ENCODE results near the gene RBM18.

The RBM18 gene

DNA sequence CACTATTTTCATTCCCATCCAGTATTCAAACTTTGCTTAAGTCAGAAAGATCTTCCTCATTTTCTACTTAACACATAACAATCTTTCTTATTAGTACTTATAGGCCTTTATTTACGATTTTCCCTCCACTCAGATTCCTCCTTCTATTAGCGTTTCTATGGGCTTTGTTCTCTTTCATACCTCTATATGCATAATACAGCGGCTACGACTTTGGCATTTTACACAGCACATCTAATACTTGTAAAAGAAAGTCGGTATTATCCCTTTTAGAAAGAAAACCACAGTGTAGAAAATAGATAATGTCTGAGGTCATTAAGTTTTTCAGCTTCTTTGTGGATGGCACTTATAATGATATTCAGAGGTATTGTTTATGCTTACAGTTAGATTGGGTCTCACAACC is 8.4 kb downstream of the RBM18 start:
- H2AFZ ChIP-seq (ENCODE audit: low read depth, low read length, severe bottlenecking) = no peak overlapping the region
- no peaks in the 10 kb centered on the region for H3K9me2 ChIP-seq (replicated peaks; ENCODE audit: insufficient read depth, low read length)
- TF ChIP-seq, protein P1, sequence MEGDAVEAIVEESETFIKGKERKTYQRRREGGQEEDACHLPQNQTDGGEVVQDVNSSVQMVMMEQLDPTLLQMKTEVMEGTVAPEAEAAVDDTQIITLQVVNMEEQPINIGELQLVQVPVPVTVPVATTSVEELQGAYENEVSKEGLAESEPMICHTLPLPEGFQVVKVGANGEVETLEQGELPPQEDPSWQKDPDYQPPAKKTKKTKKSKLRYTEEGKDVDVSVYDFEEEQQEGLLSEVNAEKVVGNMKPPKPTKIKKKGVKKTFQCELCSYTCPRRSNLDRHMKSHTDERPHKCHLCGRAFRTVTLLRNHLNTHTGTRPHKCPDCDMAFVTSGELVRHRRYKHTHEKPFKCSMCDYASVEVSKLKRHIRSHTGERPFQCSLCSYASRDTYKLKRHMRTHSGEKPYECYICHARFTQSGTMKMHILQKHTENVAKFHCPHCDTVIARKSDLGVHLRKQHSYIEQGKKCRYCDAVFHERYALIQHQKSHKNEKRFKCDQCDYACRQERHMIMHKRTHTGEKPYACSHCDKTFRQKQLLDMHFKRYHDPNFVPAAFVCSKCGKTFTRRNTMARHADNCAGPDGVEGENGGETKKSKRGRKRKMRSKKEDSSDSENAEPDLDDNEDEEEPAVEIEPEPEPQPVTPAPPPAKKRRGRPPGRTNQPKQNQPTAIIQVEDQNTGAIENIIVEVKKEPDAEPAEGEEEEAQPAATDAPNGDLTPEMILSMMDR (IDR thresholded peaks at IDR 0.05; ENCODE audit: insufficient read depth, low read length, poor library complexity, severe bottlenecking) = no peak
- TF ChIP-seq EZH2phosphoT487 (conservative IDR thresholded peaks at IDR 0.05; ENCODE audit: low read length) = no peak
- H3K4me3 ChIP-seq (ENCODE audit: insufficient read depth, low read length, poor library complexity, severe bottlenecking) = no peak overlapping the region
- no peak overlapping the region for H3K27ac ChIP-seq (ENCODE audit: low read depth, low read length)
- peaks cover 15% of the 10 kb centered on the region; the same call in 1 of the 2 replicates for H3K36me3 ChIP-seq (ENCODE audit: low read length)
- H3K9me3 ChIP-seq (ENCODE audit: insufficient read depth, low read length) = no peaks in the 10 kb centered on the region
- no peak overlapping the region for H3K9ac ChIP-seq (ENCODE audit: low read length)
- H3K4me2 ChIP-seq (ENCODE audit: low read depth, low read length, poor library complexity, severe bottlenecking) = no peak overlapping the region
- H3K79me2 ChIP-seq (ENCODE audit: insufficient read depth, low read length) = peaks cover 58% of the 10 kb centered on the region
- no peaks in the 10 kb centered on the region for H3F3A ChIP-seq (ENCODE audit: insufficient read depth)
- no peaks in the 10 kb centered on the region for H3K27me3 ChIP-seq (ENCODE audit: low read length)
- 0 out of 2 replicates have a peak, but pooled peaks cover 6% of the 10 kb centered on the region for H4K20me1 ChIP-seq (ENCODE audit: low read depth, low read length)

DNA sequence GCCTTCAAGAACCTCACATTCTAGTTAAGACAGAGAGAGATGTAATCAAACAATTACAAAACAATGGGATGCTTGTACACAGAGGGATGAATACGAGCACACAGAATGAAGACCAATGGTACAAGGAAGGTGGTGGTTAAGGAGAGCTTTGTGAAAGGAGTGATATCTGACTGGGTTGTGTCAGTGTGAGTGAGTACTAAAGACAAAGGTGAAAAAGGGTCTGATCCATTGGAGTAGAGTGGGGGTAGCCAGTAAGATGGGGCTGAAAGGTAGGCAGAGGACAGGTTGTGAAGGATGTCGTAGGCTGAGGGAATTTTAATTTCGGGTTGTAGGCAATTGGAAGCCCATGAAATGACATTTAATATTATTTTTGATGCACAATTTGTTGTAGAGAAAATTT is 9.9 kb downstream of the RBM18 start:
- TF ChIP-seq, protein P1 (IDR thresholded peaks at IDR 0.05; ENCODE audit: insufficient read depth, low read length, poor library complexity, severe bottlenecking) = no peak
- TF ChIP-seq EZH2phosphoT487 (conservative IDR thresholded peaks at IDR 0.05; ENCODE audit: low read length) = no peak
- Histone ChIP-seq H3K9ac (ENCODE audit: low read length) (no peak overlapping the region), H3K4me3 (ENCODE audit: insufficient read depth, low read length, poor library complexity, severe bottlenecking) (no peak overlapping the region), H3K4me2 (ENCODE audit: low read depth, low read length, poor library complexity, severe bottlenecking) (no peak overlapping the region), H2AFZ (ENCODE audit: low read depth, low read length, severe bottlenecking) (no peak overlapping the region), H3K27ac (ENCODE audit: low read depth, low read length) (no peak overlapping the region), H3F3A (ENCODE audit: insufficient read depth) (no peaks in the 10 kb centered on the region), H3K36me3 (ENCODE audit: low read length) (peaks cover 17% of the 10 kb centered on the region), H3K79me2 (ENCODE audit: insufficient read depth, low read length) (peaks cover 48% of the 10 kb centered on the region), H3K9me2 (replicated peaks; ENCODE audit: insufficient read depth, low read length) (no peaks in the 10 kb centered on the region), H3K27me3 (ENCODE audit: low read length) (no peaks in the 10 kb centered on the region), H4K20me1 (ENCODE audit: low read depth, low read length) (0 out of 2 replicates have a peak, but pooled peaks cover 6% of the 10 kb centered on the region), H3K9me3 (ENCODE audit: insufficient read depth, low read length) (no peaks in the 10 kb centered on the region)

DNA sequence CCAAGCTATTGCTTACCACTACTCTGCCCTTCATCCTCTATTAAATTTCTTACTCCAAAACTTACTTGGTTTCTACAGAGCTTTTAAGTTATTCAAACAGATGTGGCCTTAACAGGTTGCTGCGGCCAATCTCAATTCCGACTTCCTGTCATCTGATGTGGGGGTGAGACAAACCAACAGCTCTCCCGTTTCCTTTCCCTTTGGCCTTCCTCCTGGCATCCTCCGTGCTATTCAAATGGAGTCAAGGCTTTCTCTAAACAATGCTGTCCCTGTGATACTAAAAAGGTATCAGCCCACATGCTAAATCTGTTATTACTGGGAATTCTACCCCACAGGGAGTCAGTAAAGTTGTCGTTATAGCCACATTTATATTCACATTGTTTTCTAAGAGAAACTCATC is 11.8 kb downstream of the RBM18 start:
- TF ChIP-seq, protein P1 (IDR thresholded peaks at IDR 0.05; ENCODE audit: insufficient read depth, low read length, poor library complexity, severe bottlenecking) = no peak
- no peak for TF ChIP-seq EZH2phosphoT487 (conservative IDR thresholded peaks at IDR 0.05; ENCODE audit: low read length)
- Histone ChIP-seq H4K20me1 (ENCODE audit: low read depth, low read length) (0 out of 2 replicates have a peak, but pooled peaks cover 6% of the 10 kb centered on the region), H3K4me2 (ENCODE audit: low read depth, low read length, poor library complexity, severe bottlenecking) (no peak overlapping the region), H3K27ac (ENCODE audit: low read depth, low read length) (no peak overlapping the region), H3K9me3 (ENCODE audit: insufficient read depth, low read length) (no peaks in the 10 kb centered on the region), H2AFZ (ENCODE audit: low read depth, low read length, severe bottlenecking) (no peak overlapping the region), H3K9ac (ENCODE audit: low read length) (no peak overlapping the region), H3K9me2 (replicated peaks; ENCODE audit: insufficient read depth, low read length) (no peaks in the 10 kb centered on the region), H3K4me3 (ENCODE audit: insufficient read depth, low read length, poor library complexity, severe bottlenecking) (no peak overlapping the region), H3K36me3 (ENCODE audit: low read length) (peaks cover 18% of the 10 kb centered on the region), H3K27me3 (ENCODE audit: low read length) (no peaks in the 10 kb centered on the region), H3F3A (ENCODE audit: insufficient read depth) (no peaks in the 10 kb centered on the region), H3K79me2 (ENCODE audit: insufficient read depth, low read length) (peaks cover 42% of the 10 kb centered on the region)

All from SU-DHL-6 (cell line).